Measurements from ENCODE around the gene NCKAP1. TPM values are rescaled to one million over a fixed set of nuclear protein-coding genes. Genes with fewer than 3 reads are reported as not detected.
"Not testable (repeated sequence)": the region's sequence is repeated elsewhere in the genome, so short reads cannot be mapped to it uniquely, and the experiment has no call there.

NCKAP1 gene
- total RNA-seq, 5 donors from 2014 or later (not counting 1 experiment from before 2014, with no cell fraction given) = 2.6 to 7.6 (median 4.9) TPM

DNA sequence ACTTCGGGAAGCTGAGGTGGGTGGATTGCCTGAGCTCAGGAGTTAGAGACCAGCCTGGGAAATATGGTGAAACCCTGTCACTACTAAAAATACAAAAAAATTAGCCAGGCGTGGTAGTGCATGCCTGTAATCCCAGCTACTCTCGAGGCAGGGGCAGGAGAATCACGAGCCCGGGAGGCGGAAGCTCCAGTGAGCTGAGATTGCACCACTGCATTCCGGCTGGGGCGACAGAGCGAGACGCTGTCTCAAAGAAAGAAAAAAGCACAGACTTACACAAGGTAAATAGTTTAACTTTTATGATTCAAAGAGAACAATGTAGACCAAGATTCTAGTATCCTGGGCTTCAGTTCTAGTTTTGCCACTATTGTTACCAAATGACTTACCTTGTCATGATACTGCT lies 37.4 kb downstream of the NCKAP1 start:
- no peak overlapping the region for H3K27ac ChIP-seq (ENCODE audit: low read length)
- Mint-ChIP-seq H3K4me1 (no peaks in the 10 kb centered on the region), H3K27me3 (no peaks in the 10 kb centered on the region), H3K27ac (no peak overlapping the region), H3K36me3 (peaks cover 25% of the 10 kb centered on the region), H3K9me3 (no peaks in the 10 kb centered on the region), H3K4me3 (no peak overlapping the region)
- 100% methylated on average over 4 of the region's 10 CpGs for WGBS (ENCODE audit: insufficient coverage)
- ChIA-PET POLR2A (no interaction called here), CTCF (no interaction called here)
- no peaks in the 10 kb centered on the region for H3K36me3 ChIP-seq (ENCODE audit: control insufficient read depth in 2 of 2, extremely low read depth in 1 of 2, insufficient read depth in 1 of 2, low read length in 1 of 2)
- H3K4me3 ChIP-seq (ENCODE audit: control insufficient read depth in 1 of 2, extremely low read depth in 1 of 2, low read length in 1 of 2) = no peak overlapping the region
- no peaks in the 10 kb centered on the region for H3K9me3 ChIP-seq
- H3K4me1 ChIP-seq (ENCODE audit: control insufficient read depth in 1 of 2, extremely low read depth in 1 of 2, insufficient read depth in 2 of 2, low read length in 2 of 2) = no peaks in the 10 kb centered on the region
- DNase-seq (no peak), ATAC-seq (replicated peaks in 1 of 4) (no peak)
- no peaks in the 10 kb centered on the region for H3K27me3 ChIP-seq (replicated peaks in 1 of 2; ENCODE audit: control insufficient read depth in 2 of 2, extremely low read depth in 1 of 2, insufficient read depth in 2 of 2, low read length in 1 of 2)

DNA sequence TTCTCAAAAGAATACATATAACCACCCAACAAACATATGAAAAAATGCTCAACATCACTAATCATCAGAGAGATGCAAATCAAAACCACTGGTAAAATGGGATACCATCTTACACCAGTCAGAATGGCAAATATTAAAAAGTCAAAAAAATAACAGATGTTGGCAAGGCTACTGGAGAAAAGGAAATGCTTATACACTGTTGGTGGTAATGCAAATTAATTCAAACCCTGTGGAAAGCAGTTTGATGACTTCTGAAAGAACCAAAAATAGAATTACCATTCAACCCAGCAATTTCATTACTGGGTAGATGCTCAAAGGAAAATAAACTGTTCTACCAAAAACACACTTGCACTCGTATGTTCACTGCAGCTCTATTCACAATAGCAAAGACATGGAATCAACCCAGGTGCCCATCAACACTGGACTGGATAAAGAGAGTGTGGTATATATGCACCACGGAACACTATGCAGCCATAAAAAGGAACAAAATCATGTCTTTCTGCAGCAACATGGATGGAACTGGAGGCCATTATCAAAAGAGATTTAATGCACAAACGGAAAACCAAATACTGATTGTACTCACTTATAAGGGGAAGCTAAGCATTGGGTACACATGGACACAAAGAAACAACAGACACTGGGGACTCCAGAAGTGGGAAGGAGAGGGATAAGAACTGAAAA lies 38.8 kb downstream of the NCKAP1 start:
- CTCF ChIA-PET = no interaction called here
- no peaks in the 10 kb centered on the region for H3K36me3 ChIP-seq (ENCODE audit: control insufficient read depth in 2 of 2, extremely low read depth in 1 of 2, insufficient read depth in 1 of 2, low read length in 1 of 2)
- no peak for ATAC-seq (replicated peaks in 1 of 4)
- POLR2A ChIA-PET = interaction anchor here in 1 of 2 donors (0.6 kb wide), 1 partner anchor 10 kb away, joined by 4 read pairs; no protein-coding TSS in a partner anchor
- no peaks in the 10 kb centered on the region for H3K4me1 ChIP-seq (ENCODE audit: control insufficient read depth in 1 of 2, extremely low read depth in 1 of 2, insufficient read depth in 2 of 2, low read length in 2 of 2)
- no CpG with 5 or more reads among the region's 3 CpGs for WGBS (ENCODE audit: insufficient coverage)
- Mint-ChIP-seq H3K27ac (no peak overlapping the region), H3K9me3 (no peaks in the 10 kb centered on the region), H3K36me3 (peaks cover 30% of the 10 kb centered on the region), H3K27me3 (no peaks in the 10 kb centered on the region), H3K4me1 (no peaks in the 10 kb centered on the region), H3K4me3 (no peak overlapping the region)
- no peak overlapping the region for H3K27ac ChIP-seq (ENCODE audit: low read length)
- H3K27me3 ChIP-seq (replicated peaks in 1 of 2; ENCODE audit: control insufficient read depth in 2 of 2, extremely low read depth in 1 of 2, insufficient read depth in 2 of 2, low read length in 1 of 2) = no peaks in the 10 kb centered on the region
- no peaks in the 10 kb centered on the region for H3K9me3 ChIP-seq
- no peak for DNase-seq
- H3K4me3 ChIP-seq (ENCODE audit: control insufficient read depth in 1 of 2, extremely low read depth in 1 of 2, low read length in 1 of 2) = no peak overlapping the region

DNA sequence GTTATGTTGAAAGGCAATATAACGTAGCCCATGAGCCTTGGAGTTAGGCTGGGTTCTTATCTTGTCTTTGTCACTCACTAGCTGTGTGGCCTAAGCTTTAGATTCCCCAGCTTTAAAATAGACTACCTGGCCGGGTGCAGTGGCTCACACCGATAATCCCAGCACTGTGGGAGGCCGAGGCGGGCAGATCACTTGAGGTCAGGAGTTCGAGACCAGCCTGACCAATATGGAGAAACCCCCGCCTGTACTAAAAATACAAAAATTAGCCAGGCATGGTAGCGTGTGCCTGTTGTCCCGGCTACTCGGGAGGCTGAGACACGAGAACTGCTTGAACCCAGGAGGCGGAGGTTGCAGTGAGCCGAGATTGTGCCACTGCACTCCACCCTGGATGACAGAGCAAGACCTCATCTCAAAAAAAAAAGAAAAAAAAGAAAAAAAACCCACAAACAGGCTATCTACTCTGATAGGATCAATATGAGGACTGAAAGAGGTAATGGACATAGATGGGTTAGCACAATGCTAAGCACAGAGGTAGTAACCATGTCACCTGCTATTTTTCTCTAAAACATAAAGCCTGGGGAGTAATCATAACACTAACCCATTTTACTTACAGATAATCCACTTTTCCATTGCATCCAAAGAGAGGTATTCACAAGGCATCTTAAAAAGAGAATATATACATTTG lies 43.9 kb downstream of the NCKAP1 start:
- no peak overlapping the region for H3K27ac ChIP-seq (ENCODE audit: low read length)
- no peaks in the 10 kb centered on the region for H3K36me3 ChIP-seq (ENCODE audit: control insufficient read depth in 2 of 2, extremely low read depth in 1 of 2, insufficient read depth in 1 of 2, low read length in 1 of 2)
- H3K9me3 ChIP-seq = no peaks in the 10 kb centered on the region
- Mint-ChIP-seq H3K4me3 (no peak overlapping the region), H3K27ac (no peak overlapping the region), H3K27me3 (no peaks in the 10 kb centered on the region), H3K36me3 (peaks cover 32% of the 10 kb centered on the region), H3K9me3 (no peaks in the 10 kb centered on the region), H3K4me1 (no peaks in the 10 kb centered on the region)
- H3K27me3 ChIP-seq (replicated peaks in 1 of 2; ENCODE audit: control insufficient read depth in 2 of 2, extremely low read depth in 1 of 2, insufficient read depth in 2 of 2, low read length in 1 of 2) = no peaks in the 10 kb centered on the region
- ChIA-PET POLR2A (no interaction called here), CTCF (interaction anchor here in 1 of 2 donors (0.6 kb wide), 1 partner anchor 332 kb away, joined by 3 read pairs; no protein-coding TSS in a partner anchor)
- WGBS (ENCODE audit: insufficient coverage) = 89% methylated on average over 5 of the region's 13 CpGs
- ATAC-seq (replicated peaks in 1 of 4) = no peak
- no peaks in the 10 kb centered on the region for H3K4me1 ChIP-seq (ENCODE audit: control insufficient read depth in 1 of 2, extremely low read depth in 1 of 2, insufficient read depth in 2 of 2, low read length in 2 of 2)
- H3K4me3 ChIP-seq (ENCODE audit: control insufficient read depth in 1 of 2, extremely low read depth in 1 of 2, low read length in 1 of 2) = no peak overlapping the region
- no peak for DNase-seq

DNA sequence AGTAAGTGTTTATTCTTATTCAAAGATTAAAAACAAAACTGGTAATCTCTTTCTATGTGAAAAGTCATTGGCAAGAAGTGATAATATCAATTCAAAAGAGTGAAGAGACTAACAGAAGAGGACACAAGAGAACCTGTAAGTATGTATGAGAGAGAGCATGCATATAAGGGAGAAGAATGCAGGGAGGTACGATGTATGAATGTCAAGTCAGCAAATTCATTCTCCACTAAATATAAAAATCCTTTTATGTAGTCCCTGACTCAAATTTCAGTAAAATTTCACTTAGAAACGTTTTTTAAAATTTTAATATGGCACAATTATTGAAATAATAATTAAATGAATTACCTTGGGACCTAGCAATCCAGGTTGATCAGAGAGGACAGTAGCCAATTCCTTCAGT lies 55.3 kb downstream of the NCKAP1 start:
- DNase-seq = no peak
- H3K27ac Mint-ChIP-seq = no peak overlapping the region
- H3K9me3 ChIP-seq = no peaks in the 10 kb centered on the region
- ChIA-PET CTCF (no interaction called here), POLR2A (no interaction called here)
- no peaks in the 10 kb centered on the region for H3K27me3 Mint-ChIP-seq
- no peaks in the 10 kb centered on the region for H3K4me1 Mint-ChIP-seq
- WGBS (ENCODE audit: insufficient coverage) = no CpG with 5 or more reads among the region's 2 CpGs
- no peak for ATAC-seq (replicated peaks in 1 of 4)
- no peak overlapping the region for H3K4me3 ChIP-seq (ENCODE audit: control insufficient read depth in 1 of 2, extremely low read depth in 1 of 2, low read length in 1 of 2)
- no peaks in the 10 kb centered on the region for H3K9me3 Mint-ChIP-seq
- H3K27ac ChIP-seq (ENCODE audit: low read length) = no peak overlapping the region
- no peaks in the 10 kb centered on the region for H3K27me3 ChIP-seq (replicated peaks in 1 of 2; ENCODE audit: control insufficient read depth in 2 of 2, extremely low read depth in 1 of 2, insufficient read depth in 2 of 2, low read length in 1 of 2)
- H3K4me1 ChIP-seq (ENCODE audit: control insufficient read depth in 1 of 2, extremely low read depth in 1 of 2, insufficient read depth in 2 of 2, low read length in 2 of 2) = no peaks in the 10 kb centered on the region
- no peak overlapping the region for H3K4me3 Mint-ChIP-seq
- H3K36me3 Mint-ChIP-seq = peaks cover 11% of the 10 kb centered on the region
- no peaks in the 10 kb centered on the region for H3K36me3 ChIP-seq (ENCODE audit: control insufficient read depth in 2 of 2, extremely low read depth in 1 of 2, insufficient read depth in 1 of 2, low read length in 1 of 2)

DNA sequence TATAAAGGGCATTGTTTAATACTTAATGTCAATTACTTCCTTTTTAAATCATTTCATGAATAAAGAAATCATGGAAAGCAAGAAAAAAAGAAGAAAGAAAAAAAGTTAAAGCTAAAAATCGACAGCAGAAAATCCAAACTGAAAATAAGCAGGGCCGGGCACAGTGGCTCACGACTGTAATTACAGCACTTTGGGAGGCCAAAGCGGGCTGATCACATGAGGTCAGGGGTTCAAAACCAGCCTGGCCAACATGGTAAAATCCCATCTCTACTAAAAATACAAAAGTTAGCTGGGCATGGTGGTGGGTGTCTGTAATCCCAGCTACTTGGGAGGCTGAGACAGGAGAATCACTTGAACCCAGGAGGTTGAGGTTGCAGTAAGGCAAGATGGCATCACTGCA lies 56.8 kb downstream of the NCKAP1 start:
- H3K4me3 Mint-ChIP-seq; H3K27ac ChIP-seq (ENCODE audit: low read length); H3K9me3 ChIP-seq; H3K4me1 ChIP-seq (ENCODE audit: control insufficient read depth in 1 of 2, extremely low read depth in 1 of 2, insufficient read depth in 2 of 2, low read length in 2 of 2); H3K27me3 Mint-ChIP-seq; H3K27me3 ChIP-seq (replicated peaks in 1 of 2; ENCODE audit: control insufficient read depth in 2 of 2, extremely low read depth in 1 of 2, insufficient read depth in 2 of 2, low read length in 1 of 2); DNase-seq; H3K4me1 Mint-ChIP-seq; H3K27ac Mint-ChIP-seq; ATAC-seq (replicated peaks in 1 of 4); H3K4me3 ChIP-seq (ENCODE audit: control insufficient read depth in 1 of 2, extremely low read depth in 1 of 2, low read length in 1 of 2); H3K9me3 Mint-ChIP-seq; POLR2A ChIA-PET; H3K36me3 ChIP-seq (ENCODE audit: control insufficient read depth in 2 of 2, extremely low read depth in 1 of 2, insufficient read depth in 1 of 2, low read length in 1 of 2): not testable (repeated sequence)
- WGBS (ENCODE audit: insufficient coverage) = no CpG with 5 or more reads among the region's 4 CpGs
- CTCF ChIA-PET = interaction anchor here (1.8 to 1.9 kb wide), 3 partner anchors 214 to 795 kb away, joined by 5 to 20 read pairs (median 6); no protein-coding TSS in a partner anchor
- H3K36me3 Mint-ChIP-seq = peaks cover 11% of the 10 kb centered on the region

DNA sequence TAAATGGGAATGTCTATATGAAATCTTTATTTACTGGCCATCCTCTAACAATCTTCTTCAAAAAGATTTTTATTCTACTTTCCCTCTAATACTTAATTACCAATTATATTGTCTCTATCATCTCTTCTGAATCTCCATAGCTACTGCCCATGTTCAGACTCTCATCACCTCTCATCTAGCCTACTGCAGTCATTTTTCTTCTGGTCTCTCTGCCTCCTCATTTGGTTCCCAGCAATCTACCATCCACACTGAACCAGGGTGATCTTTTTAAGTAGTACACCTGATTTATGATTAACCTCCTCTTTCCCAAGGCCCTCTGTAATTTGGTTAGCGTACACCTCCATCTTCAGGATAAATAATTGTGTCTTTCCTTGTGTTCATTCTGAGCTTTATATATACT lies 57.6 kb downstream of the NCKAP1 start:
- no peaks in the 10 kb centered on the region for H3K9me3 ChIP-seq
- no peak overlapping the region for H3K4me3 ChIP-seq (ENCODE audit: control insufficient read depth in 1 of 2, extremely low read depth in 1 of 2, low read length in 1 of 2)
- no peaks in the 10 kb centered on the region for H3K4me1 Mint-ChIP-seq
- ChIA-PET POLR2A (interaction anchor here in 1 of 2 donors (0.6 kb wide), 1 partner anchor 309 kb away, joined by 3 read pairs; no protein-coding TSS in a partner anchor), CTCF (interaction anchor here (0.5 to 3.0 kb wide), 21 partner anchors 9 to 1238 kb away, joined by 3 to 35 read pairs (median 5); no protein-coding TSS in a partner anchor)
- H3K4me1 ChIP-seq (ENCODE audit: control insufficient read depth in 1 of 2, extremely low read depth in 1 of 2, insufficient read depth in 2 of 2, low read length in 2 of 2) = no peaks in the 10 kb centered on the region
- no peaks in the 10 kb centered on the region for H3K9me3 Mint-ChIP-seq
- DNase-seq (no peak), ATAC-seq (replicated peaks in 1 of 4) (no peak)
- H3K27me3 ChIP-seq (replicated peaks in 1 of 2; ENCODE audit: control insufficient read depth in 2 of 2, extremely low read depth in 1 of 2, insufficient read depth in 2 of 2, low read length in 1 of 2) = no peaks in the 10 kb centered on the region
- peaks cover 8% of the 10 kb centered on the region for H3K36me3 Mint-ChIP-seq
- no peak overlapping the region for H3K27ac Mint-ChIP-seq
- no peaks in the 10 kb centered on the region for H3K27me3 Mint-ChIP-seq
- no peak overlapping the region for H3K27ac ChIP-seq (ENCODE audit: low read length)
- no peak overlapping the region for H3K4me3 Mint-ChIP-seq
- WGBS (ENCODE audit: insufficient coverage) = no CpG with 5 or more reads among the region's 1 CpG
- H3K36me3 ChIP-seq (ENCODE audit: control insufficient read depth in 2 of 2, extremely low read depth in 1 of 2, insufficient read depth in 1 of 2, low read length in 1 of 2) = no peaks in the 10 kb centered on the region
